Peyer's patch (tissue), 4 donors: ENCODE measurements around the gene APOL4.

Experiments
- CTCF ChIP-seq, 6 experiments: fragments of 450-650 bp in 4 of 6; fragments of 200-600 bp in 2 of 6; sonication (generic) in 1 of 6; IDR thresholded peaks; one replicate each; pipeline ENCODE4 v1.5.1; 2017 to 2019; ENCODE audit warnings: antibody characterized with exemption in 6 of 6, mild to moderate bottlenecking in 3 of 6, moderate library complexity in 1 of 6
- POLR2A ChIP-seq, 2 donors: fragments of 450-650 bp; IDR thresholded peaks; one replicate each; pipeline ENCODE4 v1.5.1; 2017; ENCODE audit warnings: antibody characterized with exemption in 2 of 2, mild to moderate bottlenecking in 2 of 2, moderate library complexity in 2 of 2

GRCh38 chr22:36184433-36185025, 17.1 kb downstream of the APOL4 start:
- TF ChIP-seq CTCF (IDR thresholded peaks at IDR 0.05) = no peak
- no peak for TF ChIP-seq POLR2A (IDR thresholded peaks at IDR 0.05)
